ENCODE data around the gene LIPE. TPM values are rescaled to one million over a fixed set of nuclear protein-coding genes. Genes with fewer than 3 reads are reported as not detected.

The LIPE gene
- total RNA-seq, 1 donor from 2014 or later: 61.4 TPM

DNA sequence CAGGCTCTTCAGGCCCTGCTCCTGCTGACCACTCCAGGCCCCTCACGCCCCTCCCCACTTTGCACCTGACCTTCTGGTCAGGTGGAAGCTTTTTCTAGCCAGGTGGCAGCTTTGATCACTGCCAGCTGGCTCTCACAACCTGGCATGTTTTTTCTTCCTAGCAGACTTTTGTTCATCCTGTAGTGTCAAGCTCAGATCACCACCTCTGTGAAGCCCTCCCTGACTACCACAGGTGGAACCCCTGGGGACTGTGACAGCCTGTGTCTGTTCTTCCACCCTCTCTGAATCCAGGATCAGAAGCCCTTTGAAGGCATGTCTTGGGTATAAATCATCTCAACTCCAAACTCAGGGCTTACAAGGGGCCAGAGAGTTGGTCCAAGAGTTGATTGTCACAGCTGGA is 26.8 kb downstream of the LIPE start:
- DNase-seq (no peak), ATAC-seq (ENCODE audit: poor library complexity) (no peak)
- intact Hi-C loops (cut with DNase I): no loop called here

DNA sequence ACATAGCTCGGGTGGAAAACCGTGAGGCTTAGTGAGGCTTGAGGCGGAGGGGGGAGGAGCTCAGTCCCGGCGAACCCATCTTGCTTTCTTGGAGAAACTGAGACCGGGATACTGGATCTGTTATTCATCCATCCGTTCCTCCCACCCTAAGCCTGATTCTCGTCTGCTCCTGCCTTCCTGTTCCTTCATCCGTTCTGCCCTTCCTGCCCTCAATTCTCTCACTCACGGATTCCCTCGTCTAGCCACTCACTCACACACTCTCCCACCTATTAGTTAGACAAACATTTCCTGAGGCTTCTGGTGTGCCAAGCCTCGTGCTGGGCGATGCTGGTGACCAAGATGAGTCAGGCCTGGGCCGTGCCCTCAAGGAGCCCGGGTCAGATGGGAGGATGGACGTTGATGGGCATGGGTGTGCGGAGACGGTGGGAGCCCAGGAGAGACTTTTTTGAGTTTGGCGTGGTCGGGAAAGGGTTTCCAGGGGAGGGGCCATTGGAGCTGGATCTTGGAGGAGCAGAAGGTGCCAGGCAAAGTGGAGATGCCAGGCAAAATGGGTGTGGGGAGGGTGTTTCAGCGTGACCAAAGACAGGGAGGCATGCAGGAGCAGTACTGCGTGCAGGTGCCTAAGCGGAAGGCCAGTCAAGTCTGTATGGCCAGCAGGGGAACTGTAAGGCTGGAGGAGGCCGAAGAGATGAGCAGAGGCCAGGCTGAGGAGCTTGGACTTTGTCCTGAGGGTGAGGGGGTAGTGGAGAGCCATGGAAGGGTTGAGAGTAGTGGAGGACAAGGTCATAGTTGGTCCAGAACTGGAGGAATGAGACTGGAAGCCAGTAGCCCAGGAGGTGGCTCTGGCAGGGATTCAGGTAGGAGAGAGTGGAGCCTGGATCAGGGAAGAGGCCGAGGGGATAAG is 29.7 kb downstream of the LIPE start:
- intact Hi-C loops (cut with DNase I): no loop called here
- no peak for ATAC-seq (ENCODE audit: poor library complexity)

DNA sequence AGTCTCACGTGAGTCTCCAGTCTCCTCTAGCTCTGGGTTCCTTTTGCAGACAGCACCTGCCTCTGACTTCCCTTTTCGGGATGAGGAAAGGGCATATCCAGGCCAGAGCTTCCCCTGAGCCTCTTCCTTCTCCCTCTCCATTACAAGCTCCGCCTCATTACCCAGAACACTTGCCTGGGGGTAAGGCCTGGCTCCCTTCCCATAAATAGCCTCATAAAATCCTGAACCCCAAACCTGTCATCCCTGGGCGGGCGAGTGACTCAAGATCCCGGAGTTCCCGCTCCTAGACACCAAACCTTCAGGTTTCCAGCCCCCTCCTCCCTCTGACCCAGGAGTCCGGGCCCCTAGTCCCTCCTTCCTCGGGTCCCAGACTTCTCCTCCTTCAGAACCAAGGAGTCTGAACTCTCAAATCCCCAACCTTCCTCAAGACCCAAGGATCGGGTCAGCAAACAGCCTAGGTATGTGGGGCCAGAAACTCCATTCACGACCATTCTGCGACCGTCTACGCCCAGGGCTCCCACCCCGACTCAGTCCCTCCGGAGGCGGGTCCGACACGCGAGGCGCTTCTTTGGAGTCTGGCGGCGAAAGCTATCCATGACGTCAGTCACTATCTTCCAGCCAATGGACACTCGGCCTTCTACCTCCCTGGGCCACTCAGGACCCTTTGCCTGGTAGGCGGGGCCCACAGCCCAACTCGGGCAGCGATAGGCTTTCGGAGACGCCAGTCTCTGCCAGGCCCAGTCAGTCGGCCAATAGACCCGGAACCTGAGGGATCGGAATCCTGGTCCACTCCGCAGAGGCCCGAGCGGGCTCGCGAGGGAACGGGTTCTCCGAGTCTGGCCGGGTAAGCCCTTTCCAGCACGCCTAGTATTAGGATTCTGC is 30.6 kb downstream of the LIPE start:
- intact Hi-C loops (cut with DNase I): no loop called here
- peak; percentile 99 for DNase-seq
- ATAC-seq (ENCODE audit: poor library complexity): peak; percentile 96

More for the DNA sequence above, 29.7 kb downstream of the LIPE start:
- DNase-seq: no peak

GRCh38 chr19:42394751-42395150 is 32.4 kb downstream of the LIPE start:
- intact Hi-C loops (cut with DNase I): no loop called here
- no peak for DNase-seq
- no peak for ATAC-seq (ENCODE audit: poor library complexity)

DNA sequence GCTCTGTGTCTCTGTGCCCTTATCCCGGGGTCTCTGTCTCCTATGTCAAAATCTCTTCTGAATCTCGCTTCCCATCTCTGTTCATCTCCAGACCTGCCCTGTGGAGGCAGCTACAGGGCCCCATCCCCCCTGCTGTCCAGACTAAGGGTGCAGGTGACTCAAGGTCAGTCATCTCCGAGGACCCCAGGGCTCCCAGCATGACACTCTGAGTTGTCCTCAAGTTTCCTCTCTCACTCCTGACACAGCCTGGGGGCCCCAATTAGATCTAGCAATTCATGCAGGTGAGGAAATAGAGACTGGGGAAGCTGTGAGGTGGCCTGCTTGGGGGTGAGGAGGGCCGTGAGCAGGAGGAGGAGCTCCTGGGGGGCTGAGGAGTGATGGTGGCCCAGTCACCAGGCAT is 35.0 kb downstream of the LIPE start:
- ATAC-seq (ENCODE audit: poor library complexity): no peak
- intact Hi-C loops (cut with DNase I): no loop called here

GRCh38 chr19:42389899-42390298 is 37.3 kb downstream of the LIPE start, which contains the start of gene CNFN:
TSS of gene CNFN (minus strand) at chr19:42390297. CDS start at chr19:42389037, 1,260 bp downstream.
- no peak for ATAC-seq (ENCODE audit: poor library complexity)
- intact Hi-C loops (cut with DNase I): no loop called here

More for the DNA sequence above, 35.0 kb downstream of the LIPE start:
- DNase-seq: no peak

DNA sequence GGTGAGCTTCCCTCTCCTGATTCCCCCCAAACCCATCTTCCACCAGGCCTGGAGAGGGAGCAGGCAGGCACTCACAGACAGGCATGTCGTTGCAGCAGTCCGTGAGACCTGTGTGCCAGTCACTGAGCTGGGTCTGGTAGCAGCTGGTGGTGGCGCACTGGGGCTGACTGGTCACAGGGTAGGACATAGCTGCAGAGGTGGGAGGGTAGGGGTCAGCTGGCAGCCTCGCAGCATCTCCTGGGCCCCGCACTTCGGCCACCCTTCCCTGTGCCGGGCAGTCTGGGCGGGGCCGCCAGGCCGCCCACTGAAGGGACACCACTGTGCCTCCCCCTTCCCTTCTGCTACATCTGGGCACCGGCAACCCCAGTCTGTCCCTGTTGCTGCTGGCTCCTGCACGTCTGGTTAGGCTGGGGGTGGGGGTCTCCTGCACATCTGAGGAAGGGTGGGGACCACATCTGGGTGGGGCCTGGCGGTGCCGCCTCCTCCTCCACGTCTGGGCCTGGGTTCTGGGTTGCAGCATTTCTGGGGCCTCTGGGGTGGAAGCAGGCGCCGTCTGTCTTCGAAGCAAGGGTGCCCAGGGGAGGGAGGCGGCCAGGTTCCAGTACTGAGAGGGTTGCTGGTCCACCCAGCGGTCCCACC is 38.2 kb downstream of the LIPE start:
- intact Hi-C loops (cut with DNase I): no loop called here
- DNase-seq (no peak), ATAC-seq (ENCODE audit: poor library complexity) (no peak)

More at GRCh38 chr19:42389899-42390298, 37.3 kb downstream of the LIPE start, which contains the start of gene CNFN:
- no peak for DNase-seq

GRCh38 chr19:42386974-42387707 is 40.0 kb downstream of the LIPE start:
- ATAC-seq (ENCODE audit: poor library complexity) (peak; percentile 90), DNase-seq (peak; percentile 78)
- intact Hi-C loops (cut with DNase I): no loop called here

DNA sequence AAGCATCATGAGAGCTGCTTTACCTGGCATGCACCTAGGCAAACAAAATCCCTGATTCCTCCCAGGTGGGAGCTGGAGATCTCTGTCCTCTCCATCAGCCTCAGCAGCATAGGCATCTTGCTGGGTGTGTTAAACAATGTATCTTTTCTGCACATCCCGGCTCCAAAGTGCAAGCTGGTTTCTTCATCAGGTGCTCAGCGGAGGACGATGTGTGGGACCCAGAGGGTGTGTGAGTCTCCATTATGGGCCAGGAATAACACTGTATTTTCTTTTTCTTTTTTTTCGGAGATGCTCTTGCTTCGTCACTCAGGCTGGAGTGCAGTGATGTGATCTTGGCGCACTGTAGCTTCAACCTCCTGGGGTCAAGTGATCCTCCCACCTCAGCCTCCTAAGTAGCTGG is 47.0 kb downstream of the LIPE start:
- no peak for ATAC-seq (ENCODE audit: poor library complexity)
- intact Hi-C loops (cut with DNase I): no loop called here
- DNase-seq: no peak

DNA sequence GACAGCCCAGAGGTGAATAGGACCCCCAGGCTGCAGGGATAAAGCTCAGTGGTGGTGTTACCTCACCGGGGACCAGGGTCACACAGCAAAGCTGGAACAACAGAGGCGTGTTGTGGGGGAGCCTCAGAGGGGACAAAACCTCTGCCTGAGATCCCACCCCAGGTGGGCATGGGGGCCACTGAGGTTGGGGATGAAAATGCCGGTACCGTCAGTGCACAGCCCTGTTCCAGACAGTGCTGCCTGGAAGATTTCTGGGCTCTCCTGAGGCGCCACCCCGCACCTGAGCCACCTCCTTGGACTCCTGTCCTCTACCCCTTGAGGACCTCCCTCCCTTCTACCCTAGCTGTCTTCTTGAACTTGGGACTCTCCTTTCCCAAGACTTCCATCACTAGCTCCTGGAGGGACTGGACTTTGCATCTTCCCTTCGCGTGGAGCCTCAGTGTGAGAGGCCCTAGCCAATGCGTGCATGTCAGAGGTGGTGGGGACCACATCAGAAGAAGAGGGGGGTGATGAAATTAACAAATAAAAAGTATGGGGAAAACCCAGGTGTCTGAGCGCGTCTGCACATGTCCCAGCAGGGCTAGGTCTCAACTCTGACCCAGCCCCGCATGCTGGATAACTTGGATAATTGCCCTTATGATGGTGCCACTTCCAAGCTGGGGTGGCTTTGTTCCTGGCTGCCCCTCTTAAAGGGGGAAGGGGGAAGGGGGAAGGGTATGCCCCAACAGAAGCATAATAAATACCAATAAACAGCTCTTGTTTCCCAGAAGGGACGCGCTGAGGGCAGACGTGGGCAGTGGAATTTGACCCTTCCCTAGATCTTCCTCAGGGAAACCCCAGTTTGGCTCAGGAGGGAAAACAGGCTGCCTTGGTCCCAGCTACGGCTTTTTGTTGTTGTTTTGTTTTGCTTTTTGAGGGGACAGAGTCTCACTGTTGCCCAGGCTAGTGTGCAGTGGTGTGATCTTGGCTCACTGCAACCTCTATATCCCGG is 48.7 kb downstream of the LIPE start:
- ATAC-seq (ENCODE audit: poor library complexity): no peak
- DNase-seq: no peak
- intact Hi-C loops (cut with DNase I): no loop called here

GRCh38 chr19:42376177-42376555 is 51.0 kb downstream of the LIPE start:
- DNase-seq (no peak), ATAC-seq (ENCODE audit: poor library complexity) (no peak)
- intact Hi-C loops (cut with DNase I): no loop called here

GRCh38 chr19:42375415-42376176 is 51.6 kb downstream of the LIPE start:
- DNase-seq (no peak), ATAC-seq (ENCODE audit: poor library complexity) (no peak)
- intact Hi-C loops (cut with DNase I): no loop called here

- ATAC-seq (ENCODE audit: poor library complexity) (no peak), DNase-seq (no peak)
- intact Hi-C loops (cut with DNase I): no loop called here
These were observed 52.3 kb downstream of the LIPE start for GRCh38 chr19:42374826-42375376.

DNA sequence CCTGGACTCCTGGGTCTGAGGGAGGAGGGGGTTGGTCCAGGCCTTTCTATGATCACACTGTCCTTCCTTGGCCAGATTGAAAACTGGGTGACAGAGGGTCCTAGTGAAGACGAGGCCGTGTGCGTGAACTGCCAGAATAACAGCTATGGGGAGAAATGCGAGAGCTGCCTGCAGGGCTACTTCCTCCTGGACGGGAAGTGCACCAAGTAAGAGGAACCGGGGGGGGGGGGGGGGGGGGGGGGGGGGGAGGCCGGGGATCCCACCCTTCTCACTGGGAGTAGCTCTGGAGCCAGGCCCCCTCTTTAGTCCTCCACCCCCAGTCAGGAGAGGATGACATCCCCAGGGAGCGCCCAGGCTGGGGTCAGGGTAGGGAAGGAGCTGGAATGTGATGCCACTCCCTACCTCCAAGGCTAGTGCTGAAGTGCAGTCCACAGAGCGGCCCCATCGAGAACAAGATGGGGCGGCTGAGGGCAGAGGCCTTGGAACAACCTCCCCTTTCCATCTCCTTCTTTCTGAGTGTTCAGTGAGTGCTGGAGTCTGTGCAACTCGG is 56.5 kb downstream of the LIPE start:
- ATAC-seq (ENCODE audit: poor library complexity) (no peak), DNase-seq (no peak)
- intact Hi-C loops (cut with DNase I): no loop called here

DNA sequence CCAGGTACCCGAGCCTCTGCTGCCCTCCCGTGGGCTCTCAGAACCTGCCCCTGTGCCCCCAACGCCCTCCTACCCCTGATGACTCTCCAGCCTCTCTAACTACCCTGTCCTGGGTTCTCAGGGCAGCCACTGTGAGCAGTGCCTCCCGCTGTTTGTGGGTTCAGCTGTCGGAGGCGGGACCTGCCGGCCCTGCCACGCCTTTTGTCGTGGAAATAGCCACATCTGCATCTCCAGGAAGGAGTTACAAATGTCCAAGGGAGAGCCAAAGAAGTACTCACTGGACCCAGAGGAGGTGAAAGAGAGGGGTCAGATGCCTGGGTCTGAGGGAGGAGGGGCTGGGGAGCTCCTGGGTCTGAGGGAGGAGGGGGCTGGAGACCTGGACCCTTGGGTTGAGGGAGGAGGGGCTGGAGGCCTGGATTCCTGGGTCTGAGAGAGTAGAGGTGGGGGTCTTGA is 57.1 kb downstream of the LIPE start:
- no peak for DNase-seq
- intact Hi-C loops (cut with DNase I): no loop called here
- ATAC-seq (ENCODE audit: poor library complexity): no peak
